ENCODE data around the gene GALNT1. TPM values are rescaled to one million over a fixed set of nuclear protein-coding genes. Genes with fewer than 3 reads are reported as not detected.

The GALNT1 gene
- total and polyA plus RNA-seq, 11 donors = 9.6 to 69.0 (median 42.7) TPM

- ATAC-seq (no peak), DNase-seq (no peak)
- Histone ChIP-seq H3K27ac (no peak overlapping the region), H3K4me1 (peaks cover 0 to 27% (median 18%) of the 10 kb centered on the region in 12 donors), H3K4me3 (no peak overlapping the region), H3K9me3 (no peaks in the 10 kb centered on the region), H3K36me3 (no peaks in the 10 kb centered on the region), H3K27me3 (no peaks in the 10 kb centered on the region)
- intact Hi-C loops (cut with DNase I) = loop anchor here in 4 of 10 donors (2.0 to 10.0 kb wide), 5 partner anchors 74 to 164 kb away; partner anchors contain the start of gene INO80C (in 1 of the 4)
- TF ChIP-seq POLR2A (IDR thresholded peaks at IDR 0.05) = no peak
- TF ChIP-seq, protein P1, sequence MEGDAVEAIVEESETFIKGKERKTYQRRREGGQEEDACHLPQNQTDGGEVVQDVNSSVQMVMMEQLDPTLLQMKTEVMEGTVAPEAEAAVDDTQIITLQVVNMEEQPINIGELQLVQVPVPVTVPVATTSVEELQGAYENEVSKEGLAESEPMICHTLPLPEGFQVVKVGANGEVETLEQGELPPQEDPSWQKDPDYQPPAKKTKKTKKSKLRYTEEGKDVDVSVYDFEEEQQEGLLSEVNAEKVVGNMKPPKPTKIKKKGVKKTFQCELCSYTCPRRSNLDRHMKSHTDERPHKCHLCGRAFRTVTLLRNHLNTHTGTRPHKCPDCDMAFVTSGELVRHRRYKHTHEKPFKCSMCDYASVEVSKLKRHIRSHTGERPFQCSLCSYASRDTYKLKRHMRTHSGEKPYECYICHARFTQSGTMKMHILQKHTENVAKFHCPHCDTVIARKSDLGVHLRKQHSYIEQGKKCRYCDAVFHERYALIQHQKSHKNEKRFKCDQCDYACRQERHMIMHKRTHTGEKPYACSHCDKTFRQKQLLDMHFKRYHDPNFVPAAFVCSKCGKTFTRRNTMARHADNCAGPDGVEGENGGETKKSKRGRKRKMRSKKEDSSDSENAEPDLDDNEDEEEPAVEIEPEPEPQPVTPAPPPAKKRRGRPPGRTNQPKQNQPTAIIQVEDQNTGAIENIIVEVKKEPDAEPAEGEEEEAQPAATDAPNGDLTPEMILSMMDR (IDR thresholded peaks at IDR 0.05) = no peak
- 21 to 60% (median 43%) methylated on average over 1 of the region's 1 CpG for WGBS, 4 donors
Observed at GRCh38 chr18:35578481-35578880, 3.1 kb upstream of the GALNT1 start.

DNA sequence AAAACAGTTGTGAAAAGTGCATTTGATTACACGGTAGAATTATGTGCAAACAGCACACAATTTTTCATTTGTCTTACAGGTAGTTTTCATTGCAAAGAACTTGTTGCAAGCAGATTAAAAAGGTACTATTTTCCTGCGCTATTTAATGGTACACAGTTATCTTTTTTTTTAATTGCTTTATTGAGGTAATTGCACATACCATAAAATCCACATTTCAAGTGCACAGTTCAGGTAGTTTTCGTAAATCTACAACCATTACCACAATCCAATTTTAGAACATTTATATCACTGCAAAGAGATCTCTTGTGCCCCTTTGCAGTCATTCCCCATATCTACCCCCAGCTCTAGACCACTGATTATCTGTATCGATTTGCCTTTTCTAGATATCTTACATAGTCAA is 2.6 kb upstream of the GALNT1 start:
- ATAC-seq = no peak
- no peak overlapping the region for H3K4me3 ChIP-seq
- H3K9me3 ChIP-seq = no peaks in the 10 kb centered on the region
- H3K36me3 ChIP-seq = no peaks in the 10 kb centered on the region
- intact Hi-C loops (cut with DNase I) = loop anchor here in 4 of 10 donors (2.0 to 10.0 kb wide), 5 partner anchors 74 to 164 kb away; partner anchors contain the start of gene INO80C (in 1 of the 4)
- H3K4me1 ChIP-seq = peaks cover 0 to 31% (median 21%) of the 10 kb centered on the region in 12 donors
- WGBS, 4 donors = 92 to 96% (median 94%) methylated on average over 4 of the region's 4 CpGs
- no peak for TF ChIP-seq POLR2A (IDR thresholded peaks at IDR 0.05)
- TF ChIP-seq, protein P1 (IDR thresholded peaks at IDR 0.05) = no peak
- no peak overlapping the region for H3K27ac ChIP-seq
- no peak for DNase-seq
- no peaks in the 10 kb centered on the region for H3K27me3 ChIP-seq

GRCh38 chr18:35580701-35581539 is 620 bp upstream of the GALNT1 start:
- Histone ChIP-seq H3K27ac (peak overlapping the region; percentile 90 to 99 (median 96)), H3K27me3 (no peaks in the 10 kb centered on the region), H3K4me1 (peaks cover 0 to 32% (median 21%) of the 10 kb centered on the region in 12 donors), H3K36me3 (no peaks in the 10 kb centered on the region), H3K4me3 (peak overlapping the region; percentile 65 to 96 (median 79)), H3K9me3 (peaks cover 0 to 7% (median 0%) of the 10 kb centered on the region in 12 donors)
- TF ChIP-seq, protein P1 (IDR thresholded peaks at IDR 0.05) = no peak
- TF ChIP-seq POLR2A (IDR thresholded peaks at IDR 0.05) = peak in 1 of 2 donors; percentile 16
- peak; percentile 55 to 84 (median 65) for DNase-seq
- intact Hi-C loops (cut with DNase I) = loop anchor here in 7 of 10 donors (2.0 to 10.0 kb wide), 11 partner anchors 36 to 196 kb away; partner anchors contain the start of gene INO80C (in 3 of the 7)
- 0 to 1% (median 0%) methylated on average over 36 to 96 of the region's 96 CpGs for WGBS, 4 donors
- ATAC-seq = peak; percentile 60 to 87 (median 84)
